ENCODE results near the gene DERL2.

The DERL2 gene

GRCh38 chr17:5468075-5468473 lies 17.9 kb downstream of the DERL2 start:
- Histone ChIP-seq H2AFZ (peak overlapping the region; percentile 88), H3K4me2 (ENCODE audit: low read length) (peak overlapping the region; percentile 96), H3K4me1 (peaks cover 3% of the 10 kb centered on the region), H3K27ac (peak overlapping the region; percentile 61), H3K9ac (peak overlapping the region; percentile 38), H3K36me3 (ENCODE audit: control insufficient read depth, insufficient read depth, low read length) (no peaks in the 10 kb centered on the region), H3K27me3 (ENCODE audit: control insufficient read depth, insufficient read depth, low read length) (no peaks in the 10 kb centered on the region), H3K4me3 (ENCODE audit: low read depth, low read length) (peak overlapping the region; percentile 81), H3K79me2 (peaks cover 23% of the 10 kb centered on the region), H3K9me3 (ENCODE audit: control insufficient read depth, low read length) (no peaks in the 10 kb centered on the region)
- TF ChIP-seq, protein P1, sequence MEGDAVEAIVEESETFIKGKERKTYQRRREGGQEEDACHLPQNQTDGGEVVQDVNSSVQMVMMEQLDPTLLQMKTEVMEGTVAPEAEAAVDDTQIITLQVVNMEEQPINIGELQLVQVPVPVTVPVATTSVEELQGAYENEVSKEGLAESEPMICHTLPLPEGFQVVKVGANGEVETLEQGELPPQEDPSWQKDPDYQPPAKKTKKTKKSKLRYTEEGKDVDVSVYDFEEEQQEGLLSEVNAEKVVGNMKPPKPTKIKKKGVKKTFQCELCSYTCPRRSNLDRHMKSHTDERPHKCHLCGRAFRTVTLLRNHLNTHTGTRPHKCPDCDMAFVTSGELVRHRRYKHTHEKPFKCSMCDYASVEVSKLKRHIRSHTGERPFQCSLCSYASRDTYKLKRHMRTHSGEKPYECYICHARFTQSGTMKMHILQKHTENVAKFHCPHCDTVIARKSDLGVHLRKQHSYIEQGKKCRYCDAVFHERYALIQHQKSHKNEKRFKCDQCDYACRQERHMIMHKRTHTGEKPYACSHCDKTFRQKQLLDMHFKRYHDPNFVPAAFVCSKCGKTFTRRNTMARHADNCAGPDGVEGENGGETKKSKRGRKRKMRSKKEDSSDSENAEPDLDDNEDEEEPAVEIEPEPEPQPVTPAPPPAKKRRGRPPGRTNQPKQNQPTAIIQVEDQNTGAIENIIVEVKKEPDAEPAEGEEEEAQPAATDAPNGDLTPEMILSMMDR (IDR thresholded peaks at IDR 0.05), result no peak

- Histone ChIP-seq H3K79me2 (peaks cover 23% of the 10 kb centered on the region), H3K4me2 (ENCODE audit: low read length) (peak overlapping the region; percentile 96), H3K9me3 (ENCODE audit: control insufficient read depth, low read length) (no peaks in the 10 kb centered on the region), H3K4me3 (ENCODE audit: low read depth, low read length) (peak overlapping the region; percentile 81), H3K4me1 (peaks cover 3% of the 10 kb centered on the region), H2AFZ (no peak overlapping the region), H3K27ac (no peak overlapping the region), H3K27me3 (ENCODE audit: control insufficient read depth, insufficient read depth, low read length) (no peaks in the 10 kb centered on the region), H3K36me3 (ENCODE audit: control insufficient read depth, insufficient read depth, low read length) (no peaks in the 10 kb centered on the region), H3K9ac (no peak overlapping the region)
- TF ChIP-seq, protein P1 (IDR thresholded peaks at IDR 0.05), result no peak
These were observed 18.6 kb downstream of the DERL2 start for GRCh38 chr17:5467416-5467815.

DNA sequence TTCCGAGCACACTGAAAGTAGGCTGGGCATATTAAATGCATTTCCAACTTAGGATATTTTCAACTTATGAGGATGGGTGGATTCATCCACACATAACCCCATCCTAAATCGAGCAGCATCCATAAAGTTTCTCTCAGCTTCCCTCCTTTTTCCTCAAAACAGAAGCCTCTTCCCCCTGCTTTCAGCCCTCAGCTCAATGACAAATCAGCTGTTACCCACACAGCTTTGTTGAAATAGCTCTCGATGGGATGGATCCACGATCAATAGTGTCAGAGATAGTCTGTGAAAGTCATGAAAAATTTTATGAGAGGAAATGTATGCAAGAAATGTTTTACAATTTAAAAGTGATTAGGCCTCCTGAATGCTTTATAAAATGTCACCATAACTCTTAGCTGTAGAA lies 19.7 kb downstream of the DERL2 start:
- H2AFZ ChIP-seq, result no peak overlapping the region
- H3K4me1 ChIP-seq, result peaks cover 3% of the 10 kb centered on the region
- no peak overlapping the region for H3K27ac ChIP-seq
- H3K27me3 ChIP-seq (ENCODE audit: control insufficient read depth, insufficient read depth, low read length), result no peaks in the 10 kb centered on the region
- H3K9me3 ChIP-seq (ENCODE audit: control insufficient read depth, low read length), result no peaks in the 10 kb centered on the region
- no peak overlapping the region for H3K4me3 ChIP-seq (ENCODE audit: low read depth, low read length)
- H3K4me2 ChIP-seq (ENCODE audit: low read length), result no peak overlapping the region
- TF ChIP-seq, protein P1 (IDR thresholded peaks at IDR 0.05), result no peak
- H3K9ac ChIP-seq, result no peak overlapping the region
- H3K79me2 ChIP-seq, result peaks cover 23% of the 10 kb centered on the region
- no peaks in the 10 kb centered on the region for H3K36me3 ChIP-seq (ENCODE audit: control insufficient read depth, insufficient read depth, low read length)

DNA sequence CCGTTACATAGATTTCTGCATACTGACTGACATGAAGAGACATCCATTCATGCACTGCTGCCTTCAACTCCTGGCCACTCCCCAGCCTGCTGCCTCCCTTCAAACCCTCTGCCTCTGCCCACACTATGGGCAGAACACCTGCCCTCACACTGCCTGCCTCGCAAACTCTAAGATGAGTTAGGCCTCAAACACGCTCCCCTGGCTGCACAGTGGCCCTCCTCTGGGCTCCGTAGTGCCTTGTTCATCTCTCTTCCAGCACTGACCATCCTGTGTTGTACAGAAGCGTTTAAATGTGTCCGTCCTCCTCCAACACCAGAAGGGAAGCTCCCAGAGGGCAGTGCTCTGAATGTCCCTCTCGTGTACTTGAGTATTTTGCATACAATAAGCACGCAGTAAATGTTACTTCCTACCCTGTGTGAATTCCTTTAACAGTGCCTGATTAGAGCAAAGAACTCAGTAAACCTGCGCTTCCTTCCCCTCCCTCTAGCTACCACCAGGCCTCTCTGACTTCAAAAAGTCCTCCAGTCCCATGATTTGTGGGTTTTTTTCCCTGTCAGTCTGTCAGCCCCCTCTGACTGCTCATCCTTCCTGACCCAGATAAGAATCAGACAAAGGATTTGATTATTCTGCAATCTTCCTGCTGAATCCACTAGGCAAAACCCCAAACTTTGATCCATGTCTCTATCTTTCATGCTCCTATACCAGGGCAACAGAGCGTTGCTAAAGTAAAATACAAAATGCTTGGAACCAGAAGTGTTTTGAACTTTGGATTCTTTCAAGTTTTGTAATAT lies 21.1 kb downstream of the DERL2 start:
- Histone ChIP-seq H2AFZ (no peak overlapping the region), H3K27ac (no peak overlapping the region), H3K4me3 (ENCODE audit: low read depth, low read length) (no peak overlapping the region), H3K4me2 (ENCODE audit: low read length) (no peak overlapping the region), H3K36me3 (ENCODE audit: control insufficient read depth, insufficient read depth, low read length) (no peaks in the 10 kb centered on the region), H3K4me1 (peaks cover 3% of the 10 kb centered on the region), H3K27me3 (ENCODE audit: control insufficient read depth, insufficient read depth, low read length) (no peaks in the 10 kb centered on the region), H3K79me2 (peaks cover 23% of the 10 kb centered on the region), H3K9ac (no peak overlapping the region), H3K9me3 (ENCODE audit: control insufficient read depth, low read length) (no peaks in the 10 kb centered on the region)
- TF ChIP-seq, protein P1 (IDR thresholded peaks at IDR 0.05), result no peak

DNA sequence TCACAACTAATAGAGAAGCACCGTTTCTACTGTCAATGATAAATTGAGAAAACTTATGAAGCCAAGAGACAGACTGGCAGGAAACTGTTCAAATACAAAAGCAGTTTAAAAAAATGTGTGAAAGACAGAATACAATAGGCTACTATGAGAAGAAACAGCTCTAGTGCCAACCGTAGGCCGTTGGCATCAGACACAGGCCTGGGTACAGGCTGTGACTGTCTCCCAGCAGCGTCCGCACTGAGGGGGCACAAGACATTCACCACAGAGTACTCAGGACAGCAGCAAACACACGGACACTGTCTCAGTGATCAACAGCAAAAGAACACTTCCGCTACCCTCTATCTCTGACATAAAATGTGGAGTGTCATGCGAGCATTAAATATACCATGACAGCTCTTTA lies 39.2 kb downstream of the DERL2 start:
- TF ChIP-seq, protein P1 (IDR thresholded peaks at IDR 0.05), result no peak
- H3K4me2 ChIP-seq (ENCODE audit: low read length), result no peak overlapping the region
- no peak overlapping the region for H3K9ac ChIP-seq
- H3K27ac ChIP-seq, result no peak overlapping the region
- no peak overlapping the region for H2AFZ ChIP-seq
- H3K4me1 ChIP-seq, result no peaks in the 10 kb centered on the region
- no peaks in the 10 kb centered on the region for H3K27me3 ChIP-seq (ENCODE audit: control insufficient read depth, insufficient read depth, low read length)
- H3K4me3 ChIP-seq (ENCODE audit: low read depth, low read length), result no peak overlapping the region
- no peaks in the 10 kb centered on the region for H3K36me3 ChIP-seq (ENCODE audit: control insufficient read depth, insufficient read depth, low read length)
- H3K9me3 ChIP-seq (ENCODE audit: control insufficient read depth, low read length), result no peaks in the 10 kb centered on the region
- no peaks in the 10 kb centered on the region for H3K79me2 ChIP-seq

Data from parathyroid adenoma (tissue), 2 donors.